T-helper 9 cell (primary cell): ENCODE measurements around the gene SMARCB1.
A peak's percentile ranks its signal among the peaks of the same experiment; 100 is the strongest.

Experiments
- DNase-seq: peaks from one replicate; pipeline ENCODE4 v3.0.0-alpha.2; 2020

The SMARCB1 gene

GRCh38 chr22:23832226-23833016 lies 45.7 kb downstream of the SMARCB1 start:
- no peak for DNase-seq

- no peak for DNase-seq
Observed at GRCh38 chr22:23833017-23833751, 46.4 kb downstream of the SMARCB1 start.

- no peak for DNase-seq
Observed at GRCh38 chr22:23833911-23834317, 47.1 kb downstream of the SMARCB1 start.

GRCh38 chr22:23834406-23834792 lies 47.6 kb downstream of the SMARCB1 start:
- no peak for DNase-seq

- no peak for DNase-seq
Observed at GRCh38 chr22:23834793-23835483, 48.2 kb downstream of the SMARCB1 start.

GRCh38 chr22:23835484-23836144 lies 48.8 kb downstream of the SMARCB1 start:
- no peak for DNase-seq

- no peak for DNase-seq
Observed at GRCh38 chr22:23836281-23836680, 49.5 kb downstream of the SMARCB1 start.

- DNase-seq, result no peak
Observed at GRCh38 chr22:23836692-23837495, 50.1 kb downstream of the SMARCB1 start.

GRCh38 chr22:23837496-23837859 lies 50.7 kb downstream of the SMARCB1 start:
- no peak for DNase-seq

- no peak for DNase-seq
Observed at GRCh38 chr22:23837911-23838680, 51.3 kb downstream of the SMARCB1 start.

- DNase-seq, result peak; percentile 91
Observed at GRCh38 chr22:23838681-23839468, 52.1 kb downstream of the SMARCB1 start, which contains the start of gene DERL3. Gene DERL3, minus strand, starts transcription at chr22:23839006. Its CDS starts 19 bp downstream, at chr22:23838987.

- DNase-seq, result no peak
Observed at GRCh38 chr22:23840026-23840425, 53.3 kb downstream of the SMARCB1 start.

- no peak for DNase-seq
Observed at GRCh38 chr22:23841292-23841691, 54.5 kb downstream of the SMARCB1 start.

- no peak for DNase-seq
Observed at GRCh38 chr22:23841736-23842445, 55.1 kb downstream of the SMARCB1 start.

GRCh38 chr22:23842599-23842998 lies 55.8 kb downstream of the SMARCB1 start:
- DNase-seq, result no peak

- DNase-seq, result no peak
Observed at GRCh38 chr22:23844739-23845202, 58.0 kb downstream of the SMARCB1 start.

GRCh38 chr22:23845265-23846080 lies 58.7 kb downstream of the SMARCB1 start:
- DNase-seq, result no peak

- no peak for DNase-seq
Observed at GRCh38 chr22:23846081-23846469, 59.3 kb downstream of the SMARCB1 start.
